ENCODE data around the gene NOTCH4.
"Not testable (repeated sequence)": the region's sequence is repeated elsewhere in the genome, so short reads cannot be mapped to it uniquely, and the experiment has no call there.

The NOTCH4 gene

GRCh38 chr6:32222333-32223230 is 1.3 kb downstream of the NOTCH4 start:
- no peak overlapping the region for H3K4me3 ChIP-seq (ENCODE audit: low read length)
- DNase-seq (ENCODE audit: low read depth, low spot score) = no peak

DNA sequence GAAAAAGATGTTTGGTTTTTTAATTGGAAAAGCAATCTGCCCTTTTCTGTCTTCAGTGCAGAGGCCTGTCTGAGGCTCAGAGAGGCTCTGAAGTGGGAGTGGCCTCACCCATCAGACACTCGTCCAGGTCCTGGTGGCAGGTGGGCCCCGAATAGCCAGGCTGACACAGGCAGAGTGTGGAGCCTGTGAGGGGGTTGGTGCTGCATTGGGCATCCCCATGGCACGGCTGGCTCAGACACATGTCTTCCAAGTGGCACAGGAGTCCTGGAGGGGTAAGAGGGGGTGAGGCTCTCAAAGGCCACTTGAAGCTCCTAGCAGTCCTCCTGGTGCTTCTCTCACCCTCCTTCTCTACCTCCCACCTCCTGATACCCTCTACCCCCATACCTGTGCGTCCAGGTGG is 3.8 kb downstream of the NOTCH4 start:
- H3K4me3 ChIP-seq (ENCODE audit: low read length) = no peak overlapping the region
- DNase-seq (ENCODE audit: low read depth, low spot score) = no peak

DNA sequence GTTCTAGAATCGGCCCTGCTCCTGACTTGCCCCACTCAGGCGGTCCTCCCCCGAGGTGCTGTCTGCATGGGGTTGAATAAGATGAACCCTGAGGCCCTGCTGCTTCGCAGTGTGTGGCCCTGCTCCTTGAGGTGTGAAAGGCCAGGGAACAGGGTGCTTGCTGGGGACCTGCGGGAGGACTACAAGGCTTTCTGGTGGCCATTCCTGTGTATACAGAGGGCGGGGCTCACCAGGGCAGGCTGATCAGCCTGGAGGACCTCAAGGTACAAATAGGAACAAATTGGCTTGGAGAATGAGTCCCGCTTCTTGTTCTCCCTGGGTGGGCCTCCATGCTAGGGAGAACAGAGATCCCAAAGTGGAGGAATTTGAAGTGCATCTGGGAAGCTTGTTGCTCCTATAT is 5.7 kb downstream of the NOTCH4 start:
- no peak overlapping the region for H3K4me3 ChIP-seq (ENCODE audit: low read length)
- DNase-seq (ENCODE audit: low read depth, low spot score) = no peak

DNA sequence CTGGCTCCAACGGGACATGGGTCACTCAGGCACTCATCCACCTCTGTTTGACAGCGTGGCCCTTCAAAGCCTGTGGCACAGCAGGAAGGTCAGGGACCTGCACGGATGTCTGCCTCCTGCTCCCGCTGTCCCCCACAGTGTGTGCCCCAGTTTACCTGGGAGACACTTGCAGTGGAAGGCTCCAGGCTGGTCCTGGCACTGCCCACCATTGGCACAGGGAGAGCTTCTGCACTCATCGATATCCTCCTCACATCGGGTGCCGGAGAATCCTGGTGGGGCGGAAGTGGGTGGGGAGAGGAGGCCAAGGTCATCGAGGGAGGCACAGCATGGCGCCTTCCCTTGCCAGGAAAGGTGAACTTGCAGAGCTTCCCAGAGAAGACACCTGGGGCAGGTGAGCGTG is 6.9 kb downstream of the NOTCH4 start:
- no peak for DNase-seq (ENCODE audit: low read depth, low spot score)
- no peak overlapping the region for H3K4me3 ChIP-seq (ENCODE audit: low read length)

- no peak overlapping the region for H3K4me3 ChIP-seq (ENCODE audit: low read length)
- no peak for DNase-seq (ENCODE audit: low read depth, low spot score)
Measured at GRCh38 chr6:32216285-32216684, 7.6 kb downstream of the NOTCH4 start.

DNA sequence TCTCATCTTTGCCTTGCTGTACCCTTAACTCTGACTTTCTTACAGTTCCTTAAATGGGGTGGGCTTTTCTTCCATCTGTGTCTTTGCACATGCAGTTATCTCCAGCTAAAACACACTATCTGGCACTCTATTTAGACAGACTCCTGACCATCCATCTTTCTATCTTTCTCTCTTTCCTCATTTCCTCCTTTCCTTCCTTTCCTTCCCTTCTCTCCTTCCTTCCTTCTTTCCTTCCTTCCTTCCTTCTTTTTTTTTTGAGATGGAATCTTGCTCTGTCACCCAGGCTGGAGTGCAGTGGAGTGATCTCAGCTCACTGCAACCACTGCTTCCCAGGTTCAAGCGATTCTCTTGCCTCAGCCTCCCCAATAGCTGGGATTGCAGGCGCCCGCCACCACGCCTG is 8.2 kb downstream of the NOTCH4 start:
- DNase-seq (ENCODE audit: low read depth, low spot score) = no peak
- H3K4me3 ChIP-seq (ENCODE audit: low read length) = no peak overlapping the region

DNA sequence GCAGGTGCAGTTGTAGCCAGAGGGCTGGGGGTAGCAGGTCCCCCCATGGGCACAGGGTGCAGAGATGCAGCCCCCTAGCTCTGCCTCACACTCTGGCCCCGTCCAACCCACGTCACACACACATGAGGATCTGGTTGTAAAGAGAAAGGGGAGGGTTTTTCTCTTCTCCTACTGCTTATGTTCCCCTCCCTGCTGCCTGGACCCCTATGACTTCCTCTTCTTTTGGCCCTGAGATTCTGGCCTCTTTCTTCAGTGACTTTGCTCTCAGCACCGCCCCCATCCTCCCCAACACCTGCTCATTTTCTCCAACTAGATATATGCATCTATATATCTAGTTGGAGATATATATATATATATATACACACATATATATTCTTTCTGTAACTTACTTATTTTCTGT is 9.7 kb downstream of the NOTCH4 start:
- H3K4me3 ChIP-seq (ENCODE audit: low read length) = no peak overlapping the region
- DNase-seq (ENCODE audit: low read depth, low spot score) = no peak

- no peak overlapping the region for H3K4me3 ChIP-seq (ENCODE audit: low read length)
- DNase-seq (ENCODE audit: low read depth, low spot score) = no peak
Measured at GRCh38 chr6:32213649-32214048, 10.2 kb downstream of the NOTCH4 start.

- DNase-seq (ENCODE audit: low read depth, low spot score) = no peak
- H3K4me3 ChIP-seq (ENCODE audit: low read length) = no peak overlapping the region
Measured at GRCh38 chr6:32212076-32212760, 11.6 kb downstream of the NOTCH4 start.

DNA sequence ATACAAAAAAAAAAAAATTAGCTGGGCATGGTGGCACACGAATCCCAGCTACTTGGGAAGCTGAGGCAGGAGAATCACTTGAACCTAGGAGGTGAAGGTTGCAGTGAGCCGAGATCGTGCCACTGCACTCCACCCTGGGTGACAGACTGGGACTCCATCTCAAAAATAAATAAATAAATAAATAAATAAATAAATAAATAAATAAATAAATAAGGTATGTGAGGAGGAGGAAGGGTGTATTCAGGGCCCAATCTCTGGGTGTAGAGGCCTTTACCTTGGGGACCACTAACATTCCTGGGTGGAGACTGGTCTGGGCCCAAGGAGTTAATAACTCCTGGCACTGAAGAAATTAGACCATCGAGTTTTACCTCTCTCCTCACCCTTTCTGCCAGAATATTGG is 12.4 kb downstream of the NOTCH4 start:
- H3K4me3 ChIP-seq (ENCODE audit: low read length); DNase-seq (ENCODE audit: low read depth, low spot score): not testable (repeated sequence)

DNA sequence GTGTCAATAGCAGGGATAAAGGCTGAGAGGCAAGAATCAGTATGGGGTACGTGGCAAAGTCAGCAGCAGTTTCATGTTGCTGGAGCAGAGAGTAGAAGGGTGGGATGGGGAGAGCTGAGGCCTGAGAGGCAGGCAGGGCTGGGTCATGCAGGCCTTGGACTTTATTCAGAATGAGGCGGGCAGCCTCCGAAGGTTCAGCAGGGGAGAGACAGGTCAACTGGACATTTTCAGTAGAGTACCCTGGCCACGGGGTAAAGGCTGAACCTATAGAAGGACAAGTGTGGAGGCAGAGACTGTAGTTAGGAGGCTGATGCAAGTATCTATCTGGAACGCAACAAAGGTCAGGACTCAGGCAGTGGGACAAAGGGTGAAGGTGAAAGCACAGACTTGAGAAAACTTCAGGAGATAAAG is 13.7 kb downstream of the NOTCH4 start:
- no peak for DNase-seq (ENCODE audit: low read depth, low spot score)
- H3K4me3 ChIP-seq (ENCODE audit: low read length) = no peak overlapping the region

GRCh38 chr6:32208996-32209395 is 14.9 kb downstream of the NOTCH4 start:
- no peak overlapping the region for H3K4me3 ChIP-seq (ENCODE audit: low read length)
- no peak for DNase-seq (ENCODE audit: low read depth, low spot score)

DNA sequence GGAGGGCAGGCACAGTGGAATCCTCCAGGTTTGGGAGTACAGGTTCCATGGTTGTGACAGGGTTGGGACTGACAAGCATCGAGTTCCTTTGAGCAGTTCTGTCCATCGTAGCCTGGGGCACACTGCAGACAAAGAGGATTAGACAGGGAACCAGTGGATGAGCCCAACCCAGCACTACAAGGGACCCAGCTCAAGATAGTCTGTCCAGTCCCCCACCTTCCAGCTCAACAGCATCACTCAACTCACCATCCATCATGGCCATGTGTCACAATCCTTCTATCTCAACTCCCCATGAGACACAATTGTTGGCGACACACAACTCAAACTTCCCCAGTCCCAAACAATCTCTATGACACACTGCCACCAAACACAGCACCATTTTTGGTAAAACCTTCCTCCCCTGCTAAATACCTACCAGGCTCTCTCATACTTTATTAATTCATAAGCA is 19.6 kb downstream of the NOTCH4 start:
- no peak for DNase-seq (ENCODE audit: low read depth, low spot score)
- H3K4me3 ChIP-seq (ENCODE audit: low read length) = no peak overlapping the region

- no peak for DNase-seq (ENCODE audit: low read depth, low spot score)
- H3K4me3 ChIP-seq (ENCODE audit: low read length) = no peak overlapping the region
Measured at GRCh38 chr6:32203426-32204267, 20.2 kb downstream of the NOTCH4 start.

- no peak for DNase-seq (ENCODE audit: low read depth, low spot score)
- H3K4me3 ChIP-seq (ENCODE audit: low read length) = no peak overlapping the region
Measured at GRCh38 chr6:32202186-32202585, 21.7 kb downstream of the NOTCH4 start.

GRCh38 chr6:32200711-32201475 is 23.0 kb downstream of the NOTCH4 start:
- no peak overlapping the region for H3K4me3 ChIP-seq (ENCODE audit: low read length)
- no peak for DNase-seq (ENCODE audit: low read depth, low spot score)

- no peak for DNase-seq (ENCODE audit: low read depth, low spot score)
- H3K4me3 ChIP-seq (ENCODE audit: low read length) = no peak overlapping the region
Measured at GRCh38 chr6:32198866-32199265, 25.0 kb downstream of the NOTCH4 start.

GRCh38 chr6:32198345-32198696 is 25.5 kb downstream of the NOTCH4 start:
- no peak overlapping the region for H3K4me3 ChIP-seq (ENCODE audit: low read length)
- DNase-seq (ENCODE audit: low read depth, low spot score) = no peak
